GM12891 (cell line): ENCODE measurements around the gene ARHGEF28.

Experiments
- DNase-seq: peaks from one replicate; pipeline ENCODE4 v3.0.0; 2011; ENCODE audit warnings: low spot score; ENCODE audit not compliant: insufficient read length
- FAIRE-seq: peaks from 2 replicates; lab custom pipeline; 2011; peaks lifted over from hg19 to GRCh38; lab: Jason Lieb, UNC
- PAX5 ChIP-seq: IDR thresholded peaks from 2 replicates; pipeline ENCODE4 v1.6.1; 2011; ENCODE audit warnings: low read length, moderate library complexity, mild to moderate bottlenecking; ENCODE audit not compliant: insufficient read depth, severe bottlenecking
- POLR2A ChIP-seq: IDR thresholded peaks from 2 replicates; pipeline ENCODE4 v1.6.1; 2011; ENCODE audit warnings: low read depth, low read length, control low read depth
- POLR2AphosphoS5 ChIP-seq: IDR thresholded peaks from 2 replicates; pipeline ENCODE4 v1.6.1; 2011; ENCODE audit warnings: low read depth, low read length, control low read depth
- POU2F2 ChIP-seq: IDR thresholded peaks from 2 replicates; pipeline ENCODE4 v1.6.1; 2011; ENCODE audit warnings: low read depth, mild to moderate bottlenecking, control low read depth, low read length, moderate library complexity
- SPI1 ChIP-seq: IDR thresholded peaks from 2 replicates; pipeline ENCODE4 v1.6.1; 2011; ENCODE audit warnings: low read depth, low read length, control low read depth
- TAF1 ChIP-seq: IDR thresholded peaks from 2 replicates; pipeline ENCODE4 v1.6.1; 2011; ENCODE audit warnings: low read depth, low read length, control low read depth

Gene ARHGEF28

DNA sequence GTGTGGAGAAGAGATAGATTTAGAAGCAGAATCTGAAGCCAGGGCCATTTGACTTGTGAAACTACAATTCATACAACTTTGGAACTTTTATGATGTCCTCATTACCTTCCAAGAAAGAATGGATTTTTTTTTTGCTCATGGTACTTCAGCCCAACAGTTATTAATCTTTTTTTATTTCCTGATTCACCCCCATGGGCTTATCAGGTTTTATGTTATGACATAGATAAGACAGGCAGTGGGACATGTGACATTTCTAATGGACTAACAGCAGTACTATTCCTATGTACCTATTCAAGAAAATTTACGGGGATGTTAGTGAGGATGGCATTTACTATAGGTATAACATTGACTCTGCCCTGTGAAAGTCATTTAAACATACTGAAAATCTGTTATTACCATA, 204.7 kb downstream of the ARHGEF28 start:
- TF ChIP-seq TAF1 (no peak), POU2F2 (no peak), POLR2AphosphoS5 (no peak), SPI1 (no peak), PAX5 (no peak), POLR2A (no peak)
- DNase-seq, result no peak
- no peak for FAIRE-seq

DNA sequence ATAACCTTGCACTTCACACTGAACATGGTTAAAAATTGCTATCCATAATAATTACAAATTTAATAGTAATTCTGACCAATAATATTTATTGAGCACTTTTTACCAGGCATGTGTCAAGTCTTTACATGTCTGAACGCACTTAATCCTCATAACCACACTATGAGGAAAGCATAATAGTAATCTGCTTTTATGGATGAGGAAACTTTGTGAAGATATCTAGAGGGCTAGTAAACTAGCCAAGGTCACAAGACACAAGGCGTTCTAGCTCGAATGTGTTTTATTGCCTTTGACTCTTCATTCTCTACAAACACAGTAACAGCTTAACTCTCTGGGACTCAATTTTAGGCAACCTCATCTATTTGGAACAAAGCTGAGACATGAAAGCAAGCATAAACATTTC, 205.1 kb downstream of the ARHGEF28 start:
- TF ChIP-seq POLR2A (no peak), POU2F2 (no peak), SPI1 (no peak), PAX5 (no peak), POLR2AphosphoS5 (no peak), TAF1 (no peak)

DNA sequence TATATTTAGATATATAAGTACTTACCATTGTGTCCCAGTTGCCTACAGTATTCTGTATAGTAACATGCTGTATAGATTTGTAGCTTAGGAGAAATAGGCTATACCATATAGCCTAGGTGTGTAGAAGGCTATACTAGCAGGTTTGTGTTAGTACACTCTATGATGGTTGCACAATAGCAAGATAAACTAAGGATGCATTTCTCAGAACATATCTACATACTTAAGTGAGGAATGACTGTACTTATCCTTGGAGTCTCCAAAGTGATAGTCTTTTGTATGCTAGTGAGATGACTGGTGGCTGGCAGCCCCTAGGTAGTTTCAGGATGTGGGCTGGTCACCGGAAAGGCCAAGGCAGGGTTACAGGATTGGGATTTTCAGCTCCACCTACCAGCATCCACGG, 208.7 kb downstream of the ARHGEF28 start:
- TF ChIP-seq TAF1, result no peak
- TF ChIP-seq POLR2AphosphoS5, result no peak
- TF ChIP-seq POU2F2, result no peak
- no peak for TF ChIP-seq SPI1
- no peak for TF ChIP-seq PAX5
- TF ChIP-seq POLR2A, result no peak
- no peak for DNase-seq
- FAIRE-seq, result no peak

More for the DNA sequence above, 205.1 kb downstream of the ARHGEF28 start:
- no peak for FAIRE-seq
- DNase-seq, result no peak

DNA sequence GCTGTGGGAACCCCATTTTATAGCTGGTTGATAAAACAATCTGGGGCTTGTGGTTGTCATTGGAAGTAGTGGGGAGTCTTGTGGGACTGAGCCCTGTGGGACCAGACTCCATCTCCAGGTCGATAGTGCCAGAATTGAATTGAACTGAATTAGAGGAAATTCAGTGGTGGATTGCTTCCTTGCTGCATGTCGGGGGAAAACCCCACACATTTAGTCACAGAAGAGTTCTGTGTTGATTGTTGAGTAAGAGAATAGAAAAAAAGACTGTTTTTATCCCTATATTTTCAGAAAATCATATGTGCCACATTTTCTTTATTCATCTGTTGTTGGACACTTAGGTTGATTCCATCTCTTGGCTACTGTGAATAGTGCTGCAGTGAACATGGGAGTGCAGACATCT, 209.7 kb downstream of the ARHGEF28 start:
- no peak for TF ChIP-seq POU2F2
- no peak for TF ChIP-seq POLR2AphosphoS5
- no peak for TF ChIP-seq PAX5
- TF ChIP-seq TAF1, result no peak
- no peak for TF ChIP-seq POLR2A
- TF ChIP-seq SPI1, result no peak
- DNase-seq (no peak), FAIRE-seq (no peak)

DNA sequence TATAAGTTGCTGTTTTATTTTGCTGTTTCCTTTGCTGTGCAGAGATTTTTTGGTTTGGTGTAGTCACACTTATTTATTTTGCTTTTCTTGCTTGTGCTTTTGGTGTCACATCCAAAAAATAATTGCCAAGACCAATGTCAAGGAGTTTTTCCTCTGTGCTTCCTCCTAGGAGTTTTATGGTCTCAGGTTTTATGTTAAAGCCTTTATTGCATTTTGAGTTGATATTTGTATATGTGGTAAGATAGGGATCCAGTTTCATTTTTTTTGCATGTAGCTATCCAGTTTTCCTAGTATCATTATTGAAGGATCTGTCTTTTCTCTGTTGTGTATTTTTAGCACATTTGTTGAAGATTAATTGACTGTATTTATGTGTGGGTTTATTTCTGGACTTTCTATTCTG, 210.6 kb downstream of the ARHGEF28 start:
- FAIRE-seq, result no peak
- DNase-seq, result no peak
- TF ChIP-seq SPI1 (no peak), POLR2A (no peak), POLR2AphosphoS5 (no peak), POU2F2 (no peak), PAX5 (no peak), TAF1 (no peak)

DNA sequence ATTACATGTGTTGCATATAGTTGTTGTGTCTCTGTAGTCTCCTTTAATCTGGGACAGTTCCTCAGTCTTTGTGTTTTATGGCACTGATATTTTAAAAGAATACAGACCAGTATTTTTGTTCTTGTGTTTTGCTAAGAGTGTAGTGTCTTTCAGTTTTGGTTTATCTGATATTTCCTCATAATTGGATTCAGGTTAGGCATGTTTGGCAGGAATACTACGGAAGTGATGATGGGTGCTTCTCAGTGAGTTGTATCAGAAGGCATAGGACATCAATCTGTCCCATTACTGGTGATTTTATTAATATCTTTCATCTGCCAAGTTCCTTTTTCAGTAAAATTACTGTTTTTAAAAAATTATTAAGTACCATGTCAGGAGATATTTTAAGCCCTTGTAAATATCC, 212.9 kb downstream of the ARHGEF28 start:
- DNase-seq, result no peak
- no peak for TF ChIP-seq POLR2A
- TF ChIP-seq POU2F2, result no peak
- TF ChIP-seq PAX5, result no peak
- TF ChIP-seq POLR2AphosphoS5, result no peak
- TF ChIP-seq SPI1, result no peak
- no peak for TF ChIP-seq TAF1
- no peak for FAIRE-seq

DNA sequence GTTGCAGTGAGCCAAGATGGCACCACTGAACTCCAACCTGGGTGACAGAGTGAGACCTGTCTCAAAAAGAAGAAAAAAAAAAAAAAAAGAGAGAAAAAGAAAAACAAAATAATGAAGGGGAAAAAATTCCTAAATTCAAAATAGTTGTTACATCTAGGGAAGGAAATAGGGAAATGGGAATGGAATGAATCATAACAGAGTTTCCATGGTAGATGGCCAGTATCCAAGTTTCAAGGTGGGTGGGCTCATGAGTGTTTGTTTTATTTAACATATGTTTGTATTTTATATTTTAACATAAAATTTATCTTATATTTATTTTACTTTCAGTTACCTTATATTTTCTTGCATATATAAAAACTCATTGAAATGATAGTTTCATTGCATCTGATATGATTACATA, 215.6 kb downstream of the ARHGEF28 start:
- DNase-seq (no peak), FAIRE-seq (no peak)
- TF ChIP-seq SPI1 (no peak), POU2F2 (no peak), POLR2A (no peak), POLR2AphosphoS5 (no peak), PAX5 (no peak), TAF1 (no peak)

DNA sequence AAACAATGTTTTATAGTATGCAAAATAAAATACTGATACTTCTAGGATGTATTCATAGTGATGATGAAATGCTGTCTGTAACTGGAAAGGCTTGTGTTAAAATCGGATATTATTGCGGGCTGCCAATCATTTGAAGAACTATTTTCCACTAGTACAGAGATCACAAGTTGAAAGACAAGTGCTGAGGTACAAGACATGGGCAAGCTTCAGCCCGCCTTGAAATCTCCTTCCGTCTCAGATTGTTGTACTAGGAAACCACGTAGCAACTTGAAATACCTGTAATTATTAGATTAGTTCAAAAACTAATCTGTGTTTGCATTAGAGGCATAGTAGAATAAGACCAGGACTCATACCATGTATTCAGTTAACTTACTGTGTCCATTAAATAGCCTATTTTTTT, 218.2 kb downstream of the ARHGEF28 start:
- TF ChIP-seq SPI1 (no peak), TAF1 (no peak), PAX5 (no peak)
- FAIRE-seq (no peak), DNase-seq (no peak)

DNA sequence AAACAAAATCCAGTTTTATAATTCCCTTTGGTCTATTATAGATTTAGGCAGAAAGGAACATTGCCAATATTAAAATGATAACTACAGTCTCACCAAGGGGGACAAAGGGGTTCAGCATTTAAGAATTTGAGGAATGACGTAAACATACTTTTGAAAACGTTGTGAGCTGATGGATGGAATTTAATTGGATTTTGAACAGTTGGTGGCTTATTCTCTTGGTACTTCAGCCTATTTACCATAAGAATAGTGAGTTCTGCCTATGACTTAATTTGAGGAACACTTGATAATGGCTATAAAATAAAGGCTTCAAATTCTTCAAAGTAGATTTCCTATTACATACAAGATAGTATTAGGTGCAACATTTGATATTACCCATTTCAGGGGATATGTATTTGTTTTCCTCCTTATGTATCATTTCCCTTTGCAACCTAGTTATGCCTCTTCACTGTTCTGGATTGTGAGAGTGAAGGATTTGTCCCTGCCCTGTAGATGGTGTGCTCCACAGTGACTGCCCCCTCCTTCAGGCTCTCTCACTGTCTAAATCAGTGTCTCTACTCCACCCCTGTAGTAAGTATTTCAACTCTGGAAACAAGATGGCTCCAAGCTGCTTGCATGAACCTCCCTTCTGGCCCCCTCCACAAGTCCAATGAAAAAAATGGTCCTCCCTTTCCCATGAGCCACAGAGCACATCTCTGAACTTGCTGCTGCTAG, 225.6 kb downstream of the ARHGEF28 start:
- TF ChIP-seq POLR2A, result no peak
- no peak for TF ChIP-seq PAX5
- TF ChIP-seq POLR2AphosphoS5, result no peak
- no peak for TF ChIP-seq POU2F2
- TF ChIP-seq SPI1, result no peak
- no peak for TF ChIP-seq TAF1
- no peak for FAIRE-seq
- no peak for DNase-seq

DNA sequence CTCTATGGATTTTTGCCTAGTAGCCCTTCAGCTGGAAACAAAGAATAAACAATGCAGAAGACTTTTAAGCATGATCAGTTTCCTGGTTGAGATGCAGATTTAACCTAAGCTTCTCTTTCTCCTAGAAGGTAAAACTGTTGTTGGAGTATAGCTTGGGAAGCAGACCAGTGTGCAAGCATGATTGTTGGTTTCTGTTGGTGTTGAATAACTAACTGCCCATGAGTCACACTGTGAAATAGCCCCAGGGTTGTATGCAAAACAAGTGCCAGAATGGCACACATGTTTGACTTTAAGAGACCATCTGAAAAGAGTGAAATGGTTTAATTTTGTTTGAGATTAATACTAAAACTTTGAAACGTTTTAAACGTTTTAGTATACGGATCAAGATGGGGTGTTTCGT, 227.1 kb downstream of the ARHGEF28 start:
- no peak for FAIRE-seq
- DNase-seq, result no peak
- no peak for TF ChIP-seq POU2F2
- no peak for TF ChIP-seq TAF1
- TF ChIP-seq PAX5, result no peak
- TF ChIP-seq POLR2A, result no peak
- no peak for TF ChIP-seq SPI1
- TF ChIP-seq POLR2AphosphoS5, result no peak
